GM19397 (cell line): ENCODE data around the gene WDR36.
"Not testable (repeated sequence)": the region's sequence is repeated elsewhere in the genome, so short reads cannot be mapped to it uniquely, and the experiment has no call there.

Experiments
- ATAC-seq: cut with Tn5 transposase; IDR thresholded peaks from one replicate; pipeline ENCODE4 v1.9.1; 2021; ENCODE audit warnings: mild to moderate bottlenecking, moderate library complexity; ENCODE audit not compliant: unreplicated experiment

The WDR36 gene

DNA sequence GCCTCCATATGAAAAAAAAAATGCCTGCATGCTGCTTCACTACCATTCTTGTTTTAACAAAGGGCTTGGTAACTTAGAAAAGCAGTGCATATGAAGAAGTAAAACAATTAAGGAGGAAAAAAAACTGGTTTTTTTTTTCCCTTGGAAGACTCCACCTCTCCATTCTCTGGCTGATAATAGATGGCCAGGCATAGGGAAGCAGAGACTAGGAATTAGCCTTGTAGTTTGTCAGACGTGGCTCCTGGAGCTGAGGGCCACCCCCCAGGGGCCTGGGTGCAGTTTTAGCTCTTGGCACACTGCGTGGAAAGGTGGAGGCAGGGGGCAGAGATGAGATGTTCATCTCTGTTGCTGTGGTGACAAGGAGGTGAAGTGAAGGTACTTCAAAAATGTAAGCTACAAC lies 42.7 kb downstream of the WDR36 start:
- no peak for ATAC-seq

DNA sequence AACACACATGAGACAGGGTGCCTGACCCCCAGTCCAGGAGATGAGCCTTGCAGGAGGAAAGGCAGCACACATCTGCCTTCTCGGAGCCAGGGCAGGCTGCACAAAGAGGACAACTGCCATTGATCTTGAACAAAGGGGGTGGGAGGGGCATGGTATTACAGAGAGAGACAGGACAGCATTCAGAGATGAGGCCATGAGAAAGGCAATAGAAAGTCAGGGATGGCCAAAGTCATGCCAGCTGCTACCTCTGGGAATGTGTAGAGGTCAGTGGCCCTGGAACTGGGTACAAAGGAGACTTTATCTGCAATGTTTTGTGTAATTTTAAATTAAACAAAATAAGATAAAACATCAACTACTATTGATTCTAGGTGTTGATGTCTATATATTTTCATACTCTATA lies 43.2 kb downstream of the WDR36 start:
- ATAC-seq: no peak

- no peak for ATAC-seq
Observed at GRCh38 chr5:111135946-111136345, 43.8 kb downstream of the WDR36 start.

- ATAC-seq: no peak
Observed at GRCh38 chr5:111138096-111138495, 45.9 kb downstream of the WDR36 start.

DNA sequence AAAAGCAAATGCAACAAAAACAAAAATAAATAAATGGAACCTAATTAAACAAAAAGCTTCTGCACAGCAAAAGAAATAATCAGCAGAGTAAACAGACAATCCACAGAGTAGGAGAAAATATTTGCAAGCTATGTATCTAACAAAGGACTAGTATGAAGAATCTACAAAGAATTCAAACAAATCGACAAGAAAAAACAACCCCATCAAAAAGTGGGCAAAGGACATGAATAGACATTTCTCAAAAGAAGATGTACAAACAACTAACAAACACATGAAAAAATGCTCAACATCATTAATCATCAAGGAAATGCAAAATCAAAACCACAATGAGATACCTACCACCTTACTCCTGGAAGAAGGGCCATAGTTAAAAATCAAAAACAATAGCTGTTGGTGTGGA lies 49.3 kb downstream of the WDR36 start:
- not testable (repeated sequence) for ATAC-seq

GRCh38 chr5:111142932-111143331 lies 50.8 kb downstream of the WDR36 start:
- no peak for ATAC-seq

- ATAC-seq: peak; percentile 9
Observed at GRCh38 chr5:111143910-111144309, 51.8 kb downstream of the WDR36 start.

- peak; percentile 83 for ATAC-seq
Observed at GRCh38 chr5:111144352-111144930, 52.3 kb downstream of the WDR36 start.

- ATAC-seq: no peak
Observed at GRCh38 chr5:111146053-111146452, 53.9 kb downstream of the WDR36 start.

GRCh38 chr5:111147502-111147901 lies 55.4 kb downstream of the WDR36 start:
- ATAC-seq: no peak

- ATAC-seq: no peak
Observed at GRCh38 chr5:111151998-111152397, 59.9 kb downstream of the WDR36 start.

DNA sequence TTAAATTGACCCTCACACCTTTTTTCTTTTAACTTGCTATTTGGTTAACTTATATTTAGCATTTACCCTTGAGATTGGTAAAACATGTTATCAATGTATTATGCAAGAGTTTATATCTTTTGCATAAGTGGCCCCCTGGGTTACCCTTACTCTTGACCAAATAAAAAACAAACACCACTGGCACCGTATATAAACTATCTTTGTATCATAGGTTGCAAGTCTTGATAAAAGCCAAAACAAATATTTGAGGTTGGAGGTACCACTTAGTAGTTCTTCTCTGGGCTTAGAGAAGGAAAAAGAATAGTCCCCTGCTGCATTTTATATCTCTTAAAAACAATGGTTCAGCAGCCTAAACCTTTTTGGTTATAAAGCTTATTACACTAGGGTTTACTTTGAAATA lies 61.3 kb downstream of the WDR36 start:
- no peak for ATAC-seq

DNA sequence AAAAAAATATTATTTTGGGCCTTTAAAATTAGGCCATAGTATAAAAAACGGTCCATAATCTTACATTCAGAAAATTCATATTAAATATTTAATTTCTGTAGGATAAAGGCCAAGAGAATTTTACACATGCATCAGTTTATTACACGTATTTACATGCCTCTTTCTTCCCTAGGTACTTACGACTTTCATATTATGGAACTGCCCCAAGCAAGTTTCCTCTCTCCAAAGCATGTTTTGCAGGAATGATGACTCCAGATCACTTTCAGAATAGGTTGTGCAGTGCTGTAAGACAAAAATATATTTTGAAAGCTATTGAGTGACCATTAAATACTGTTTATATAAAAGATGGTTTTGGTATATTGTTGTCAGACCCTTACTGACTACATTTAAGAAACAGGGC lies 61.8 kb downstream of the WDR36 start:
- no peak for ATAC-seq

- peak; percentile 75 for ATAC-seq
Observed at GRCh38 chr5:111158105-111158744, 66.1 kb downstream of the WDR36 start.

DNA sequence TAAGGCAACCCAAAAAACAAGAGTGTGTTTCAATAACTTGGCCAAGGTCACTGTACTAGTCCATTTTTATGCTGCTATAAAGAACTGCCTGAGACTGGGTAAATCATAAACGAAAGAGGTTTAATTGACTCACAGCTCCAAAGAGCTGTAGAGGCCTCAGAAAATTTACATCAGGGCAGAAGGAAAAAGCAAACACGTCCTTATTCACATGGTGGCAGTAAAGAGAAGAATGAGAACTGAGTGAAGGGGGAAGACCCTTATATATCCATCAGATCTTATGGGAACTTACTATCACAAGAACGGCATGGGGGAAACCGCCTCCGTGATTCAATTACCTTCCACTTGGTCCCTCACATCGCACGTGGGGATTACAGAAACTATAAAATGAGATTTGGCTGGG lies 67.7 kb downstream of the WDR36 start:
- ATAC-seq: no peak

- no peak for ATAC-seq
Observed at GRCh38 chr5:111163000-111163399, 70.9 kb downstream of the WDR36 start.

DNA sequence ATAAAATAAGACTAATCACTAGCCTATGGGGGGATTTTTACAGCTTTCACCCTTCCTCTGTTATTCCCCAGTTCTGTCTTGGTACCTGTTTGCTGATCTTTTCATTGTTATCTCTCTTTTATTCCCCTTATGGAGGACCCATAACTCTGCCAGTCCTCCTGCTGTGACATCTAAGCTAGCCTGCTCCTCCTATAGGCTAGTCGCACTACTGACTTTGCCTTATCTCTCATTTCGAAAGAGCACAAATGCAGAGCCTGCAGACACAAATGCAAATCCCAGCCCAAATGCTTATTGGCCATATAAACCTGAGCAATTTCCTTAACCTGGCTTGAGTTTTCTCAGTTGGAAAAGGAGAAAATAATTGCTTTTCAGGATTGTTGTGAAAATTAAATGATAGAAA lies 72.9 kb downstream of the WDR36 start:
- ATAC-seq: no peak

- no peak for ATAC-seq
Observed at GRCh38 chr5:111167551-111167950, 75.4 kb downstream of the WDR36 start.

- no peak for ATAC-seq
Observed at GRCh38 chr5:111168608-111169007, 76.5 kb downstream of the WDR36 start.

- ATAC-seq: no peak
Observed at GRCh38 chr5:111169269-111169668, 77.1 kb downstream of the WDR36 start.

DNA sequence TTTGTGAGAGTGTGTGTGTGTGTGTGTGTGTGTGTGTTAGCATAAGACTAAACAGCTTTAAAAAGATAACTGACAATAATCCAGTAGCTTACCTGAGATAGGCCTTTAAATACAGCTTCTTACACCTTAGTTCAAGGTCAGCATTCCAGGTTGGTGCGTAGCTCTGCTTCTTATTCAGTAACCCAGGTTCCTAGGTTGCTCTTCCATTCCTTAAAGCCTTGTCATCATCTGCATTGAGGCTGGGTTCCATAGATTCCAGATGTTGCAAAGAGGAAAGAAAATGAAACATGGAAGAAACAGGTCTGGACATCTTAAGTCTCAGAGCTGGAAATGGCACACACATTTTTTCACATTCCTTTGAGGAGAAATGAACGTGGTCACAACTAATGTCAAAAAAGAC lies 78.1 kb downstream of the WDR36 start:
- no peak for ATAC-seq

- ATAC-seq: no peak
Observed at GRCh38 chr5:111172504-111172903, 80.4 kb downstream of the WDR36 start.

DNA sequence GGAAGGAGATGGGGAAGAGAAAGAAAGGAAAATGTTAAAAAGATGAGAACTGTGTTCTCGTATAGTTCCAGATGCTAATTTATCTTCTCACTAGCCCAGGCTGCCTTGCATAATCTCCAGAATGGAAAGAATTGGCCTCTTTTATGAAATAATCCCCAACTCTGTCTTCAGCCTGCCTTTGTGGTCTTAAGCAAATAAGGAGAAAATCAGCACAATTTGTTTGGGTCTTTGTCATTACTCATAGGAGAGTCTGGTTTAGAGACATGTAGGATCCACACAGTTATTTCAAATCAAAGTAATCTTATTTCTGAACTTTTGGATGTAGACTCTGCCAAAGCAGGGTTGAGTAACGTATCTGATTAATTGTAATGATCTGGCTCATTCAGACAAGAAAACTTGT lies 81.3 kb downstream of the WDR36 start:
- ATAC-seq: no peak
